HCT116 (cell line): ENCODE data around the gene MFAP2. TPM values are rescaled to one million over a fixed set of nuclear protein-coding genes. Genes with fewer than 3 reads are reported as not detected.

Experiments
- ATAC-seq: fragments of 200-7000 bp; cut with Tn5 transposase; 2 replicates; pipeline ENCODE4 v1.9.1; 2020; ENCODE audit warnings: mild to moderate bottlenecking, moderate library complexity
- BruUV-seq: library from RNA; stranded (reverse); fragments of 400-500 nt; replicated peaks from 2 replicates; lab custom pipeline; 2021; lab: Mats Ljungman, UMichigan
- CTCF ChIA-PET: fragments of 300-600 bp; sonication (Branson Sonifier 250); formaldehyde crosslinking; loops from one replicate; lab custom pipeline; 2021; ENCODE audit warnings: antibody characterized with exemption; lab: Charles Lee
- POLR2A ChIA-PET: fragments of 300-600, 350-600 bp; sonication (Branson Sonifier 250); formaldehyde crosslinking; loops from one replicate; lab custom pipeline; 2021; ENCODE audit warnings: antibody characterized with exemption; lab: Charles Lee
- RAD21 ChIA-PET, 2 experiments: fragments of 300-600 bp; sonication (Branson Sonifier 250); formaldehyde crosslinking; loops; one replicate each; lab custom pipeline; 2023; ENCODE audit warnings: low total read pairs in 2 of 2; ENCODE audit not compliant: uncharacterized antibody in 2 of 2, unreplicated experiment in 2 of 2, low non-redundant PET in 1 of 2; lab: Charles Lee
- DNase-seq: peaks from one replicate; pipeline ENCODE4 v3.0.0-alpha.2; 2010; ENCODE audit warnings: low read depth, low spot score
- H2AFZ ChIP-seq: fragments of 200-600 bp; shearing (Covaris generic), sonication (generic); 2 replicates; pipeline ENCODE4 v1.6.1; 2017; ENCODE audit warnings: low read depth, mixed run types, mixed read lengths, antibody characterized with exemption, low read length; ENCODE audit not compliant: poor library complexity, severe bottlenecking
- H3K27ac ChIP-seq: 2 replicates; pipeline ENCODE4 v1.5.1; 2012; ENCODE audit warnings: low read depth, low read length
- H3K27me3 ChIP-seq: fragments of 200-600 bp; sonication (generic); 2 replicates; pipeline ENCODE4 v1.6.1; 2016; ENCODE audit warnings: mixed run types, low read length, mixed read lengths; ENCODE audit not compliant: insufficient read depth
- H3K36me3 ChIP-seq, 2 experiments: fragments of 200-500 bp in 1 of 2; fragments of 200-600 bp in 1 of 2; sonication (Bioruptor generic) in 1 of 2; sonication (generic) in 1 of 2; 2 replicates each; pipeline versions ENCODE4 v1.5.1 to v1.6.1; 2014 to 2016; ENCODE audit warnings: low read length in 2 of 2, inconsistent platforms in 1 of 2, mixed read lengths in 1 of 2, mixed run types in 1 of 2; ENCODE audit not compliant: insufficient read depth in 2 of 2, control insufficient read depth in 1 of 2
- H3K4me1 ChIP-seq, 2 experiments: fragments of 200-600 bp in 1 of 2; sonication (generic) in 1 of 2; 2 replicates each; pipeline versions ENCODE4 v1.5.1 to v1.6.1; 2012 to 2017; ENCODE audit warnings: low read length in 2 of 2, inconsistent platforms in 1 of 2, mild to moderate bottlenecking in 1 of 2, mixed read lengths in 1 of 2, mixed run types in 1 of 2, moderate library complexity in 1 of 2; ENCODE audit not compliant: insufficient read depth in 2 of 2, control insufficient read depth in 1 of 2
- H3K4me2 ChIP-seq: fragments of 200-600 bp; sonication (generic); 2 replicates; pipeline ENCODE4 v1.6.1; 2017; ENCODE audit warnings: mixed run types, low read length, mixed read lengths
- H3K4me3 ChIP-seq, 2 experiments: fragments of 200-600 bp in 1 of 2; sonication (generic) in 1 of 2; replicated peaks in 1 of 2; 2 replicates each; pipeline ENCODE4 v1.5.1; 2011 to 2016; ENCODE audit warnings: low read length in 2 of 2, control low read depth in 1 of 2, low read depth in 1 of 2, mild to moderate bottlenecking in 1 of 2, mixed read lengths in 1 of 2, mixed run types in 1 of 2
- H3K79me2 ChIP-seq: fragments of 200-600 bp; sonication (generic); 2 replicates; pipeline ENCODE4 v1.6.1; 2017; ENCODE audit warnings: mild to moderate bottlenecking, mixed run types, low read length, moderate library complexity, mixed read lengths; ENCODE audit not compliant: insufficient read depth
- H3K9ac ChIP-seq: fragments of 200-600 bp; sonication (generic); 2 replicates; pipeline ENCODE4 v1.6.1; 2016; ENCODE audit warnings: low read length, mixed read lengths
- H3K9me2 ChIP-seq: fragments of 200-600 bp; sonication (generic), shearing (Covaris generic); 2 replicates; pipeline ENCODE4 v1.6.1; 2017; ENCODE audit warnings: mixed run types, mild to moderate bottlenecking, moderate library complexity; ENCODE audit not compliant: insufficient read depth
- H3K9me3 ChIP-seq, 2 experiments: fragments of 200-500 bp in 1 of 2; fragments of 200-600 bp in 1 of 2; sonication (Bioruptor generic) in 1 of 2; sonication (generic) in 1 of 2; 2 replicates each; pipeline ENCODE4 v1.6.1; 2014 to 2017; ENCODE audit warnings: low read length in 2 of 2, mixed read lengths in 2 of 2, inconsistent platforms in 1 of 2, low read depth in 1 of 2, mild to moderate bottlenecking in 1 of 2, mixed run types in 1 of 2, moderate library complexity in 1 of 2; ENCODE audit not compliant: control insufficient read depth in 1 of 2, insufficient read depth in 1 of 2
- H4K20me1 ChIP-seq: fragments of 200-600 bp; sonication (generic), shearing (Covaris generic); 2 replicates; pipeline ENCODE4 v1.6.1; 2017; ENCODE audit warnings: mixed run types, mild to moderate bottlenecking, moderate library complexity; ENCODE audit not compliant: insufficient read depth
- ATF3 ChIP-seq: IDR thresholded peaks from 2 replicates; pipeline ENCODE4 v1.6.1; 2012
- CBX3 ChIP-seq: IDR thresholded peaks from 2 replicates; pipeline ENCODE4 v1.6.1; 2012; ENCODE audit warnings: low read depth
- CEBPB ChIP-seq: IDR thresholded peaks from 2 replicates; pipeline ENCODE4 v1.6.1; 2012; ENCODE audit warnings: low read depth
- CTCF ChIP-seq, 3 experiments: fragments of 200-600 bp in 1 of 3; sonication (generic) in 1 of 3; IDR thresholded peaks in 2 of 3; conservative IDR thresholded peaks in 1 of 3; 2 replicates each; pipeline ENCODE4 v1.5.1; 2012 to 2017; ENCODE audit warnings: low read depth in 2 of 3, low read length in 2 of 3, antibody characterized with exemption in 1 of 3, borderline replicate concordance in 1 of 3, control low read depth in 1 of 3, mild to moderate bottlenecking in 1 of 3, mixed read lengths in 1 of 3, mixed run types in 1 of 3, moderate library complexity in 1 of 3; ENCODE audit not compliant: insufficient read depth in 1 of 3
- ELF1 ChIP-seq: IDR thresholded peaks from 2 replicates; pipeline ENCODE4 v1.6.1; 2012; ENCODE audit warnings: low read depth, borderline replicate concordance
- EZH2 ChIP-seq: fragments of 200-600 bp; sonication (generic); IDR thresholded peaks from 2 replicates; pipeline ENCODE4 v1.6.1; 2017; ENCODE audit warnings: antibody characterized with exemption, mixed run types
- EZH2phosphoT487 ChIP-seq: fragments of 200-600 bp; IDR thresholded peaks from 2 replicates; pipeline ENCODE4 v1.6.1; 2018; ENCODE audit warnings: antibody characterized with exemption, borderline replicate concordance
- FOSL1 ChIP-seq: IDR thresholded peaks from 2 replicates; pipeline ENCODE4 v1.6.1; 2012; ENCODE audit warnings: low read depth
- JUND ChIP-seq: IDR thresholded peaks from 2 replicates; pipeline ENCODE4 v1.6.1; 2012
- MAX ChIP-seq: IDR thresholded peaks from 2 replicates; pipeline ENCODE4 v1.6.1; 2012
- POLR2A ChIP-seq: IDR thresholded peaks from 2 replicates; pipeline ENCODE4 v1.7.0; 2011; ENCODE audit warnings: borderline replicate concordance; ENCODE audit not compliant: insufficient read depth, insufficient read length; ENCODE audit errors: extremely low read depth
- POLR2AphosphoS5 ChIP-seq: IDR thresholded peaks from 2 replicates; pipeline ENCODE4 v1.6.1; 2011; ENCODE audit warnings: mild to moderate bottlenecking, low read depth, low read length, moderate library complexity
- RAD21 ChIP-seq: IDR thresholded peaks from 2 replicates; pipeline ENCODE4 v1.6.1; 2012; ENCODE audit warnings: low read depth, mild to moderate bottlenecking
- REST ChIP-seq: IDR thresholded peaks from 2 replicates; pipeline ENCODE4 v1.6.1; 2012; ENCODE audit warnings: low read depth
- SIN3A ChIP-seq: IDR thresholded peaks from 2 replicates; pipeline ENCODE4 v1.6.1; 2012; ENCODE audit warnings: low read depth
- SRF ChIP-seq: IDR thresholded peaks from 2 replicates; pipeline ENCODE4 v1.6.1; 2012; ENCODE audit warnings: low read depth
- TCF7L2 ChIP-seq: IDR thresholded peaks from 2 replicates; pipeline ENCODE4 v1.7.0; 2011; ENCODE audit warnings: borderline replicate concordance, inconsistent platforms; ENCODE audit not compliant: insufficient read depth, insufficient read length; ENCODE audit errors: extremely low read depth
- YY1 ChIP-seq: IDR thresholded peaks from 2 replicates; pipeline ENCODE4 v1.6.1; 2011; ENCODE audit warnings: low read length, low read depth, moderate library complexity, mild to moderate bottlenecking; ENCODE audit not compliant: insufficient replicate concordance; ENCODE audit errors: extremely low read depth
- ZBTB33 ChIP-seq: IDR thresholded peaks from 2 replicates; pipeline ENCODE4 v1.6.1; 2011; ENCODE audit warnings: mild to moderate bottlenecking, low read length, moderate library complexity; ENCODE audit not compliant: insufficient replicate concordance; ENCODE audit errors: extremely low read depth
- ZFX ChIP-seq: fragments of 450-650 bp; IDR thresholded peaks from 2 replicates; pipeline ENCODE4 v1.6.1; 2017
- intact Hi-C: fragments of 100-400 bp; cut with micrococcal nuclease; formaldehyde crosslinking; loops from 2 replicates; pipeline ENCODE4 v1.10.0; 2022
- total RNA-seq: library from RNA; stranded (reverse); gene quantifications from one replicate; pipeline ENCODE4 v1.2.1, GENCODE V29; 2021; ENCODE audit not compliant: unreplicated experiment

Gene MFAP2
- total RNA-seq, 1 experiment from 2014 or later: 63.1 TPM

GRCh38 chr1:16983649-16984048 lies 3.2 kb upstream of the MFAP2 start:
- no peak for ATAC-seq
- TF ChIP-seq SIN3A: no peak
- TF ChIP-seq EZH2phosphoT487: no peak
- TF ChIP-seq CTCF (IDR thresholded peaks at IDR 0.05 in 2 of 3, conservative IDR thresholded peaks at IDR 0.05 in 1 of 3; ENCODE audit: borderline replicate concordance in 1 of 3, insufficient read depth in 1 of 3, low read depth in 2 of 3, low read length in 2 of 3): no peak
- TF ChIP-seq ATF3: no peak
- TF ChIP-seq FOSL1: no peak
- no peak for TF ChIP-seq MAX
- TF ChIP-seq ZBTB33: no peak
- TF ChIP-seq REST: no peak
- no peak for TF ChIP-seq ZFX
- TF ChIP-seq RAD21: no peak
- no peak for TF ChIP-seq POLR2A
- no peak for TF ChIP-seq JUND
- TF ChIP-seq YY1: no peak
- TF ChIP-seq CBX3: no peak
- TF ChIP-seq TCF7L2: no peak
- TF ChIP-seq CEBPB: no peak
- no peak for TF ChIP-seq SRF
- no peak for TF ChIP-seq POLR2AphosphoS5
- TF ChIP-seq ELF1: no peak
- TF ChIP-seq EZH2: no peak
- H4K20me1 ChIP-seq: no peaks in the 10 kb centered on the region
- peaks cover 14% of the 10 kb centered on the region; the same call in 1 of the 2 replicates for H3K79me2 ChIP-seq
- H3K4me3 ChIP-seq: no peak overlapping the region
- H3K9me2 ChIP-seq: no peaks in the 10 kb centered on the region
- peaks cover 0 to 3% of the 10 kb centered on the region in 2 experiments; a peak in 1 of 4 replicates for H3K36me3 ChIP-seq
- no peaks in the 10 kb centered on the region for H3K27me3 ChIP-seq
- no peak overlapping the region for H3K9ac ChIP-seq
- no TSS peak for BruUV-seq
- no peaks in the 10 kb centered on the region for H3K9me3 ChIP-seq
- ChIA-PET RAD21 (no interaction called here), CTCF (interaction anchor here (2.3 kb wide), 1 partner anchor 22 kb away, joined by 5 read pairs; no protein-coding TSS in a partner anchor), POLR2A (no interaction called here)
- H3K27ac ChIP-seq: no peak overlapping the region
- H2AFZ ChIP-seq: no peak overlapping the region
- no peak for DNase-seq
- no peak overlapping the region for H3K4me2 ChIP-seq
- H3K4me1 ChIP-seq: peaks cover 17 to 41% of the 10 kb centered on the region in 2 experiments
- intact Hi-C loops: no loop called here
